Esophagus muscularis mucosa (tissue), 4 donors: Measurements from ENCODE around the gene UGGT1. TPM values are rescaled to one million over a fixed set of nuclear protein-coding genes. Genes with fewer than 3 reads are reported as not detected.

Source experiments
- DNase-seq: peaks from one replicate; pipeline ENCODE4 v3.0.0-alpha.2; 2017; ENCODE audit errors: extremely low spot score
- H3K27ac ChIP-seq, 4 donors: fragments of 200-600 bp; sonication (generic); replicated peaks in 1 of 4; 1 replicate in 3 of 4; 2 replicates in 1 of 4; pipeline ENCODE4 v1.5.1; 2016 to 2019; ENCODE audit warnings: mild to moderate bottlenecking in 1 of 4
- H3K27me3 ChIP-seq, 4 donors: fragments of 200-600 bp; sonication (generic); one replicate each; pipeline versions ENCODE4 v1.5.1 to v1.6.0; 2016 to 2019
- H3K36me3 ChIP-seq, 4 donors: fragments of 200-600 bp; sonication (generic); one replicate each; pipeline ENCODE4 v1.5.1; 2016 to 2019
- H3K4me1 ChIP-seq, 4 donors: fragments of 200-600 bp; sonication (generic); one replicate each; pipeline ENCODE4 v1.5.1; 2016 to 2019
- H3K4me3 ChIP-seq, 4 donors: fragments of 200-600 bp; sonication (generic); 1 replicate in 2 of 4; 2 replicates in 2 of 4; pipeline ENCODE4 v1.5.1; 2016 to 2019; ENCODE audit warnings: mild to moderate bottlenecking in 4 of 4, moderate library complexity in 1 of 4
- H3K9me3 ChIP-seq, 4 donors: fragments of 200-600 bp; sonication (generic); 1 replicate in 3 of 4; 2 replicates in 1 of 4; pipeline ENCODE4 v1.5.1; 2016 to 2019
- EP300 ChIP-seq: sonication (generic); formaldehyde crosslinking; IDR thresholded peaks from one replicate; pipeline ENCODE4 v1.6.1; 2017; ENCODE audit warnings: antibody characterized with exemption
- POLR2A ChIP-seq: fragments of 450-650 bp; IDR thresholded peaks from one replicate; pipeline ENCODE4 v1.6.1; 2017; ENCODE audit warnings: antibody characterized with exemption, moderate library complexity, mild to moderate bottlenecking, low read depth
- POLR2AphosphoS5 ChIP-seq, 2 donors: sonication (generic); formaldehyde crosslinking; IDR thresholded peaks; one replicate each; pipeline ENCODE4 v1.6.1; 2017; ENCODE audit warnings: antibody characterized with exemption in 2 of 2
- whole genome bisulfite sequencing: methylation state at CpG from one replicate; pipeline ENCODE4 v1.1.5; 2018; 5-methylcytosine and 5-hydroxymethylcytosine counted together
- intact Hi-C: fragments of 100-400 bp; cut with DNase I; formaldehyde crosslinking; loops from one replicate; pipeline ENCODE4 v1.15.1; 2023
- total RNA-seq, 4 donors: library from RNA; depleted of rRNA; stranded (reverse); fragments of >200 nt; gene quantifications; one replicate each; pipeline versions ENCODE4 v1.1.0 to v1.2.1, GENCODE V29; 2016
- TF ChIP-seq, protein P1 (sequence below), 3 experiments: fragments of 200-600 bp in 2 of 3; fragments of 450-650 bp in 1 of 3; sonication (generic) in 2 of 3; IDR thresholded peaks; one replicate each; pipeline ENCODE4 v1.5.1; 2017 to 2019; ENCODE audit warnings: antibody characterized with exemption in 3 of 3, mild to moderate bottlenecking in 2 of 3, moderate library complexity in 1 of 3

Gene UGGT1
- total RNA-seq, 4 donors from 2014 or later: 27.0 to 32.4 (median 27.6) TPM

GRCh38 chr2:128145651-128146050 is 54.7 kb downstream of the UGGT1 start:
- intact Hi-C loops: no loop called here
- no peak overlapping the region for H3K4me3 ChIP-seq
- H3K9me3 ChIP-seq: no peaks in the 10 kb centered on the region
- TF ChIP-seq POLR2AphosphoS5 (IDR thresholded peaks at IDR 0.05): no peak
- TF ChIP-seq POLR2A: no peak
- no peaks in the 10 kb centered on the region for H3K27me3 ChIP-seq
- no peak for DNase-seq
- WGBS: 93% methylated on average over 3 of the region's 3 CpGs
- peaks cover 33 to 94% (median 64%) of the 10 kb centered on the region in 4 donors for H3K36me3 ChIP-seq
- no peak overlapping the region for H3K27ac ChIP-seq
- no peaks in the 10 kb centered on the region for H3K4me1 ChIP-seq

GRCh38 chr2:128153786-128154185 is 62.8 kb downstream of the UGGT1 start:
- TF ChIP-seq EP300 (no peak), POLR2A (no peak), POLR2AphosphoS5 (IDR thresholded peaks at IDR 0.05) (no peak)
- TF ChIP-seq, protein P1, sequence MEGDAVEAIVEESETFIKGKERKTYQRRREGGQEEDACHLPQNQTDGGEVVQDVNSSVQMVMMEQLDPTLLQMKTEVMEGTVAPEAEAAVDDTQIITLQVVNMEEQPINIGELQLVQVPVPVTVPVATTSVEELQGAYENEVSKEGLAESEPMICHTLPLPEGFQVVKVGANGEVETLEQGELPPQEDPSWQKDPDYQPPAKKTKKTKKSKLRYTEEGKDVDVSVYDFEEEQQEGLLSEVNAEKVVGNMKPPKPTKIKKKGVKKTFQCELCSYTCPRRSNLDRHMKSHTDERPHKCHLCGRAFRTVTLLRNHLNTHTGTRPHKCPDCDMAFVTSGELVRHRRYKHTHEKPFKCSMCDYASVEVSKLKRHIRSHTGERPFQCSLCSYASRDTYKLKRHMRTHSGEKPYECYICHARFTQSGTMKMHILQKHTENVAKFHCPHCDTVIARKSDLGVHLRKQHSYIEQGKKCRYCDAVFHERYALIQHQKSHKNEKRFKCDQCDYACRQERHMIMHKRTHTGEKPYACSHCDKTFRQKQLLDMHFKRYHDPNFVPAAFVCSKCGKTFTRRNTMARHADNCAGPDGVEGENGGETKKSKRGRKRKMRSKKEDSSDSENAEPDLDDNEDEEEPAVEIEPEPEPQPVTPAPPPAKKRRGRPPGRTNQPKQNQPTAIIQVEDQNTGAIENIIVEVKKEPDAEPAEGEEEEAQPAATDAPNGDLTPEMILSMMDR (IDR thresholded peaks at IDR 0.05): no peak
- Histone ChIP-seq H3K36me3 (peaks cover 9 to 85% (median 52%) of the 10 kb centered on the region in 4 donors), H3K27ac (no peak overlapping the region), H3K27me3 (no peaks in the 10 kb centered on the region), H3K4me1 (no peaks in the 10 kb centered on the region), H3K4me3 (no peak overlapping the region), H3K9me3 (no peaks in the 10 kb centered on the region)
- WGBS: 95% methylated on average over 3 of the region's 3 CpGs
- no peak for DNase-seq
- intact Hi-C loops: no loop called here

- no peak for TF ChIP-seq POLR2A
- TF ChIP-seq, protein P1 (IDR thresholded peaks at IDR 0.05): no peak
- no peak for TF ChIP-seq POLR2AphosphoS5 (IDR thresholded peaks at IDR 0.05)
- no peak for TF ChIP-seq EP300
- H3K4me1 ChIP-seq: no peaks in the 10 kb centered on the region
- peaks cover 9 to 85% (median 50%) of the 10 kb centered on the region in 4 donors for H3K36me3 ChIP-seq
- H3K9me3 ChIP-seq: no peaks in the 10 kb centered on the region
- DNase-seq: no peak
- no peak overlapping the region for H3K4me3 ChIP-seq
- intact Hi-C loops: no loop called here
- WGBS: 91% methylated on average over 4 of the region's 4 CpGs
- H3K27ac ChIP-seq: no peak overlapping the region
- no peaks in the 10 kb centered on the region for H3K27me3 ChIP-seq
Observed at GRCh38 chr2:128154225-128154624, 63.2 kb downstream of the UGGT1 start.

GRCh38 chr2:128155970-128156369 is 65.0 kb downstream of the UGGT1 start:
- intact Hi-C loops: no loop called here
- 88% methylated on average over 9 of the region's 9 CpGs for WGBS
- H3K4me3 ChIP-seq: no peak overlapping the region
- DNase-seq: no peak
- no peaks in the 10 kb centered on the region for H3K4me1 ChIP-seq
- TF ChIP-seq POLR2AphosphoS5 (IDR thresholded peaks at IDR 0.05): no peak
- TF ChIP-seq, protein P1 (IDR thresholded peaks at IDR 0.05): no peak
- TF ChIP-seq EP300: no peak
- no peak for TF ChIP-seq POLR2A
- H3K36me3 ChIP-seq: peaks cover 17 to 85% (median 56%) of the 10 kb centered on the region in 4 donors
- H3K27ac ChIP-seq: no peak overlapping the region
- H3K9me3 ChIP-seq: no peaks in the 10 kb centered on the region
- H3K27me3 ChIP-seq: no peaks in the 10 kb centered on the region

DNA sequence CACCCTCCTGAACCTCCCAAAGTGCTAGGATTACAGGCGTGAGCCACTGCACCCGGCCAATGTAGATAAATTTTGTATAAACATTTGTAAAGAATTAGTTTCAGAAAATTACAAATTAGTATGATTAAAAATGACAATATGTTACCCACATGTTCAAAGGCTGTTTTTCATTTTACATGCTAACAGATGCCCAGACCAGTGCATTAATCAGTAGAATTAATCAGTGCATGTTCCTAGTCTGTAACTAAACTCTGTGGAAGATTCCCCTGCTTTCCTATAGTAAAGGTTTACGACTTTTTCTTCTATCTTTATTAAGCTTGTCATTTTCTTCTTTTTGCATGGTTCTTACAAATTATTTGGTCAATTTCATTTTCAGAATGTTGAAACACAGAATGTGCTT is 65.8 kb downstream of the UGGT1 start:
- intact Hi-C loops: no loop called here
- Histone ChIP-seq H3K4me3 (no peak overlapping the region), H3K27ac (no peak overlapping the region), H3K4me1 (no peaks in the 10 kb centered on the region), H3K9me3 (no peaks in the 10 kb centered on the region), H3K27me3 (no peaks in the 10 kb centered on the region), H3K36me3 (peaks cover 20 to 91% (median 57%) of the 10 kb centered on the region in 4 donors)
- TF ChIP-seq POLR2A (no peak), EP300 (no peak), POLR2AphosphoS5 (IDR thresholded peaks at IDR 0.05) (no peak)
- TF ChIP-seq, protein P1 (IDR thresholded peaks at IDR 0.05): no peak
- no peak for DNase-seq
- WGBS: 83% methylated on average over 3 of the region's 3 CpGs
